GM18873 (cell line): ENCODE measurements around the gene MAPK1.
"Not testable (repeated sequence)": the region's sequence is repeated elsewhere in the genome, so short reads cannot be mapped to it uniquely, and the experiment has no call there.

Experiments
- ATAC-seq: cut with Tn5 transposase; IDR thresholded peaks from one replicate; pipeline ENCODE4 v1.9.1; 2021; ENCODE audit warnings: mild to moderate bottlenecking, moderate library complexity, moderate number of reproducible peaks; ENCODE audit not compliant: unreplicated experiment, low FRiP score

MAPK1 gene

GRCh38 chr22:21759646-21760376 is 107.6 kb downstream of the MAPK1 start:
- no peak for ATAC-seq

GRCh38 chr22:21759093-21759492 is 108.4 kb downstream of the MAPK1 start:
- ATAC-seq: no peak

GRCh38 chr22:21758091-21758864 is 109.2 kb downstream of the MAPK1 start:
- no peak for ATAC-seq

GRCh38 chr22:21755851-21756284 is 111.6 kb downstream of the MAPK1 start:
- ATAC-seq: no peak

GRCh38 chr22:21754523-21754922 is 112.9 kb downstream of the MAPK1 start:
- ATAC-seq: no peak

GRCh38 chr22:21753374-21754111 is 113.9 kb downstream of the MAPK1 start:
- no peak for ATAC-seq

GRCh38 chr22:21752276-21752675 is 115.2 kb downstream of the MAPK1 start:
- ATAC-seq: no peak

- ATAC-seq: no peak
Measured at GRCh38 chr22:21745948-21746347, 121.5 kb downstream of the MAPK1 start.

GRCh38 chr22:21744917-21745316 is 122.5 kb downstream of the MAPK1 start:
- not testable (repeated sequence) for ATAC-seq

- ATAC-seq: no peak
Measured at GRCh38 chr22:21741790-21742189, 125.7 kb downstream of the MAPK1 start.

- ATAC-seq: no peak
Measured at GRCh38 chr22:21741059-21741458, 126.4 kb downstream of the MAPK1 start.

- ATAC-seq: no peak
Measured at GRCh38 chr22:21739828-21740377, 127.5 kb downstream of the MAPK1 start.

GRCh38 chr22:21738966-21739365 is 128.5 kb downstream of the MAPK1 start:
- no peak for ATAC-seq

- no peak for ATAC-seq
Measured at GRCh38 chr22:21738081-21738480, 129.4 kb downstream of the MAPK1 start.

- no peak for ATAC-seq
Measured at GRCh38 chr22:21736948-21737347, 130.5 kb downstream of the MAPK1 start.

- no peak for ATAC-seq
Measured at GRCh38 chr22:21736084-21736642, 131.3 kb downstream of the MAPK1 start.

- ATAC-seq: peak; percentile 62
Measured at GRCh38 chr22:21735200-21736083, 132.0 kb downstream of the MAPK1 start, which contains the start of gene YPEL1. YPEL1 (minus strand) TSS chr22:21735794; CDS start chr22:21710744, 25,050 bp downstream.

GRCh38 chr22:21734540-21735199 is 132.8 kb downstream of the MAPK1 start:
- ATAC-seq: no peak

- ATAC-seq: no peak
Measured at GRCh38 chr22:21731503-21731902, 135.9 kb downstream of the MAPK1 start.
